Esophagus squamous epithelium (tissue), 4 donors: Measurements from ENCODE around the gene GMDS.

Experiments
- CTCF ChIP-seq, 6 experiments: fragments of 450-650 bp in 4 of 6; fragments of 200-600 bp in 2 of 6; sonication (generic) in 2 of 6; IDR thresholded peaks; one replicate each; pipeline ENCODE4 v1.5.1; 2016 to 2019; ENCODE audit warnings: antibody characterized with exemption in 6 of 6, mild to moderate bottlenecking in 4 of 6, moderate library complexity in 4 of 6
- POLR2A ChIP-seq, 4 donors: fragments of 450-650 bp; IDR thresholded peaks; one replicate each; pipeline ENCODE4 v1.6.1; 2017; ENCODE audit warnings: antibody characterized with exemption in 4 of 4, mild to moderate bottlenecking in 4 of 4, moderate library complexity in 3 of 4

DNA sequence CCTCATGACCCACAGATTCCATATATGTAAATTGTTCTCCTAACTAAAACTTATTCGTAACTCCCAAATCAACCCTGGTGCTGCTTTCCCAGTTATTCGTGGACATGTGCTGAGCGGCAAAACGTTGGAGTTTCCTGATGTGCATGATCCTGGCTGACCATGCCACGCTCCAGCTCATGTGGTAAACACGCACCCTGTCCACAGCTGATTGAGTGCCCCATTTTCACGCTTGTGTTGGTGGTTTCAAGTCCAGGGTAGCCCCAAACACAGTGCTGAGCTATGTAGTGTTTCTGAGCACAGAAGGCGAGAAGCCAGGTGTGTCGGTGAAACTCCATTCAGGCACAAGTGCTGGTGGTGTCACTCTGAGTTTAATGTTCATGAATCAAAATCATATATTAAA lies 654.8 kb downstream of the GMDS start:
- TF ChIP-seq POLR2A (IDR thresholded peaks at IDR 0.05) (no peak), CTCF (IDR thresholded peaks at IDR 0.05) (no peak)
